D721Med (cell line): Measurements from ENCODE around the gene FEM1B.

Experiments
- DNase-seq: peaks from one replicate; pipeline ENCODE4 v3.0.0; 2011; ENCODE audit warnings: low spot score; ENCODE audit not compliant: insufficient read length
- FAIRE-seq: peaks from 2 replicates; lab custom pipeline; 2011; peaks lifted over from hg19 to GRCh38; lab: Jason Lieb, UNC
- CTCF ChIP-seq: IDR thresholded peaks from 2 replicates; pipeline ENCODE4 v1.5.1; 2012; ENCODE audit warnings: mild to moderate bottlenecking, control low read depth; ENCODE audit not compliant: insufficient read depth; ENCODE audit errors: missing control alignments

Gene FEM1B

GRCh38 chr15:68277131-68277602 is 378 bp upstream of the FEM1B start:
- TF ChIP-seq CTCF = no peak
- DNase-seq (peak; percentile 24), FAIRE-seq (no peak)

GRCh38 chr15:68278345-68278594 is 725 bp downstream of the FEM1B start:
- peak; percentile 7 for TF ChIP-seq CTCF
- FAIRE-seq (no peak), DNase-seq (no peak)

GRCh38 chr15:68278595-68279405 is 1.3 kb downstream of the FEM1B start:
- DNase-seq (no peak), FAIRE-seq (no peak)
- no peak for TF ChIP-seq CTCF

GRCh38 chr15:68279779-68280753 is 2.5 kb downstream of the FEM1B start:
- no peak for FAIRE-seq
- no peak for DNase-seq
- no peak for TF ChIP-seq CTCF

- TF ChIP-seq CTCF = no peak
- FAIRE-seq (no peak), DNase-seq (no peak)
These were observed 3.5 kb downstream of the FEM1B start for GRCh38 chr15:68281008-68281407.

- DNase-seq (no peak), FAIRE-seq (no peak)
- TF ChIP-seq CTCF = no peak
These were observed 5.9 kb downstream of the FEM1B start for GRCh38 chr15:68283401-68283800.
